ENCODE data around the gene CPTP.

- TF ChIP-seq GATA3 (IDR thresholded peaks at IDR 0.05; ENCODE audit: low read depth, low read length): no peak
- no peak for TF ChIP-seq GATA2 (IDR thresholded peaks at IDR 0.05; ENCODE audit: low read depth, low read length)
Observed at GRCh38 chr1:1306070-1306660, 18.4 kb upstream of the CPTP start.
